Liver (tissue), 9 donors: ENCODE data around the gene OSBPL5. TPM values are rescaled to one million over a fixed set of nuclear protein-coding genes. Genes with fewer than 3 reads are reported as not detected.

Source experiments
- DNase-seq: peaks from one replicate; pipeline ENCODE4 v3.0.0-alpha.2; 2017; ENCODE audit warnings: low spot score
- H3K27ac ChIP-seq, 2 donors: one replicate each; pipeline ENCODE4 v1.7.0; 2013; ENCODE audit warnings: inconsistent platforms in 2 of 2, low read length in 2 of 2, control low read depth in 1 of 2, low read depth in 1 of 2, mild to moderate bottlenecking in 1 of 2
- H3K27me3 ChIP-seq, 4 donors: one replicate each; pipeline versions ENCODE4 v1.6.1 to v1.7.0; 2013; ENCODE audit warnings: low read length in 3 of 4, inconsistent platforms in 1 of 4, mild to moderate bottlenecking in 1 of 4, moderate library complexity in 1 of 4; ENCODE audit not compliant: control insufficient read depth in 4 of 4, insufficient read depth in 4 of 4
- H3K36me3 ChIP-seq, 4 donors: one replicate each; pipeline versions ENCODE4 v1.6.1 to v1.7.0; 2013; ENCODE audit warnings: low read length in 3 of 4, mild to moderate bottlenecking in 3 of 4, low read depth in 1 of 4, moderate library complexity in 1 of 4; ENCODE audit not compliant: control insufficient read depth in 4 of 4, insufficient read depth in 3 of 4
- H3K4me1 ChIP-seq, 4 donors: one replicate each; pipeline versions ENCODE4 v1.6.1 to v1.7.0; 2013; ENCODE audit warnings: low read length in 3 of 4, mild to moderate bottlenecking in 3 of 4, moderate library complexity in 1 of 4; ENCODE audit not compliant: control insufficient read depth in 4 of 4, insufficient read depth in 4 of 4
- H3K4me3 ChIP-seq, 3 donors: one replicate each; pipeline versions ENCODE4 v1.6.1 to v1.7.0; 2013; ENCODE audit warnings: low read length in 3 of 3, control low read depth in 1 of 3, low read depth in 1 of 3, mild to moderate bottlenecking in 1 of 3
- H3K9ac ChIP-seq, 2 donors: one replicate each; pipeline ENCODE4 v1.7.0; 2013; ENCODE audit warnings: low read length in 2 of 2, mild to moderate bottlenecking in 2 of 2, moderate library complexity in 2 of 2, control low read depth in 1 of 2, low read depth in 1 of 2
- H3K9me3 ChIP-seq, 4 donors: one replicate each; pipeline versions ENCODE4 v1.6.1 to v1.7.0; 2013; ENCODE audit warnings: low read length in 3 of 4; ENCODE audit not compliant: control insufficient read depth in 4 of 4
- ATF3 ChIP-seq: IDR thresholded peaks from 2 replicates; pipeline ENCODE4 v1.6.1; 2016; ENCODE audit warnings: antibody characterized with exemption
- CTCF ChIP-seq: fragments of 150-350 bp; IDR thresholded peaks from 2 replicates; pipeline ENCODE4 v1.5.1; 2017; ENCODE audit warnings: improper control_type of control experiment, low read depth, low read length; ENCODE audit not compliant: missing input control
- EGR1 ChIP-seq, 2 donors: IDR thresholded peaks; 2 replicates each; pipeline ENCODE4 v1.6.1; 2016 to 2018; ENCODE audit warnings: antibody characterized with exemption in 2 of 2, low read depth in 2 of 2
- FOXA1 ChIP-seq: IDR thresholded peaks from 2 replicates; pipeline ENCODE4 v1.6.1; 2016; ENCODE audit warnings: antibody characterized with exemption
- HNF4A ChIP-seq, 2 donors: conservative IDR thresholded peaks; 2 replicates each; pipeline ENCODE4 v1.6.1; 2016; ENCODE audit warnings: antibody characterized with exemption in 2 of 2, mild to moderate bottlenecking in 2 of 2
- HNF4G ChIP-seq: IDR thresholded peaks from 2 replicates; pipeline ENCODE4 v1.6.1; 2016; ENCODE audit warnings: antibody characterized with exemption
- JUND ChIP-seq, 2 donors: IDR thresholded peaks; 2 replicates each; pipeline ENCODE4 v1.6.1; 2016; ENCODE audit warnings: antibody characterized with exemption in 2 of 2
- MAX ChIP-seq: IDR thresholded peaks from 2 replicates; pipeline ENCODE4 v1.6.1; 2016; ENCODE audit warnings: antibody characterized with exemption
- NR2F2 ChIP-seq: IDR thresholded peaks from 2 replicates; pipeline ENCODE4 v1.6.1; 2016; ENCODE audit warnings: antibody characterized with exemption
- RAD21 ChIP-seq, 2 donors: IDR thresholded peaks; 2 replicates each; pipeline ENCODE4 v1.6.1; 2016; ENCODE audit warnings: antibody characterized with exemption in 2 of 2, mild to moderate bottlenecking in 2 of 2
- RXRA ChIP-seq, 2 donors: IDR thresholded peaks; 2 replicates each; pipeline ENCODE4 v1.6.1; 2017 to 2018; ENCODE audit warnings: antibody characterized with exemption in 2 of 2, mild to moderate bottlenecking in 1 of 2
- SP1 ChIP-seq: IDR thresholded peaks from 2 replicates; pipeline ENCODE4 v1.6.1; 2018; ENCODE audit warnings: antibody characterized with exemption, mild to moderate bottlenecking
- TAF1 ChIP-seq: conservative IDR thresholded peaks from 2 replicates; pipeline ENCODE4 v1.6.1; 2016; ENCODE audit warnings: antibody characterized with exemption, mild to moderate bottlenecking
- YY1 ChIP-seq: IDR thresholded peaks from 2 replicates; pipeline ENCODE4 v1.6.1; 2016; ENCODE audit warnings: antibody characterized with exemption, mild to moderate bottlenecking
- WGBS: extraction: QIAGEN DNeasy Blood & Tissue Kit; methylation state at CpG from one replicate; pipeline ENCODE4 v1.1.7; 2013; 5-methylcytosine and 5-hydroxymethylcytosine counted together
- polyA plus RNA-seq, 2 donors: library from polyadenylated mRNA; stranded (reverse) in 1 of 2; unstranded in 1 of 2; fragments of 200-250 nt in 1 of 2; fragments of >200 nt in 1 of 2; fragmentation: Nextera tagmentation in 1 of 2; extraction: Ambion mirVana in 1 of 2; gene quantifications; one replicate each; pipeline versions ENCODE4 v1.2.1 to v1.2.3, GENCODE V29; 2013 to 2015
- total RNA-seq, 2 donors: library from RNA; depleted of rRNA; stranded (reverse); fragments of >200 nt; gene quantifications; one replicate each; pipeline ENCODE4 v1.2.3, GENCODE V29; 2014
- donor health status: healthy.
- donor health status: healthy.
- donor health status: healthy.
- donor health status: healthy.
- donor health status: healthy.

The OSBPL5 gene
- total and polyA plus RNA-seq, 4 donors: 0.74 to 6.2 (median 3.9) TPM

GRCh38 chr11:3145206-3145520 is 19.9 kb downstream of the OSBPL5 start:
- no peak for TF ChIP-seq JUND (IDR thresholded peaks at IDR 0.05)
- no peak for TF ChIP-seq HNF4A (conservative IDR thresholded peaks at IDR 0.05)
- TF ChIP-seq ATF3: no peak
- TF ChIP-seq TAF1: no peak
- no peak for TF ChIP-seq MAX
- no peak for TF ChIP-seq EGR1 (IDR thresholded peaks at IDR 0.05; ENCODE audit: low read depth in 2 of 2)
- TF ChIP-seq CTCF: no peak
- TF ChIP-seq RAD21 (IDR thresholded peaks at IDR 0.05): no peak
- no peaks in the 10 kb centered on the region for H3K27me3 ChIP-seq
- 79% methylated on average over 6 of the region's 6 CpGs for WGBS
- no peaks in the 10 kb centered on the region for H3K4me1 ChIP-seq
- H3K4me3 ChIP-seq: no peak overlapping the region
- H3K36me3 ChIP-seq: no peaks in the 10 kb centered on the region
- no peak overlapping the region for H3K9ac ChIP-seq
- no peaks in the 10 kb centered on the region for H3K9me3 ChIP-seq
- H3K27ac ChIP-seq: no peak overlapping the region
- DNase-seq: no peak

GRCh38 chr11:3144296-3145205 is 20.6 kb downstream of the OSBPL5 start:
- H3K4me3 ChIP-seq: no peak overlapping the region
- H3K4me1 ChIP-seq: no peaks in the 10 kb centered on the region
- 87% methylated on average over 32 of the region's 32 CpGs for WGBS
- no peaks in the 10 kb centered on the region for H3K9me3 ChIP-seq
- no peak for TF ChIP-seq YY1
- no peak for TF ChIP-seq CTCF
- TF ChIP-seq TAF1: no peak
- TF ChIP-seq MAX: no peak
- TF ChIP-seq ATF3: no peak
- TF ChIP-seq SP1: no peak
- TF ChIP-seq NR2F2: no peak
- TF ChIP-seq HNF4G: no peak
- no peak for TF ChIP-seq RXRA (IDR thresholded peaks at IDR 0.05)
- no peak for TF ChIP-seq HNF4A (conservative IDR thresholded peaks at IDR 0.05)
- TF ChIP-seq FOXA1: no peak
- TF ChIP-seq JUND (IDR thresholded peaks at IDR 0.05): no peak
- no peaks in the 10 kb centered on the region for H3K36me3 ChIP-seq
- no peak overlapping the region for H3K27ac ChIP-seq
- no peak overlapping the region for H3K9ac ChIP-seq
- no peak for DNase-seq
- H3K27me3 ChIP-seq: no peaks in the 10 kb centered on the region
